Neural cell (in vitro differentiated cells): ENCODE data around the gene RPRD1B.

ENCODE experiments used
- EP300 ChIP-seq: fragments of 450-650 bp; conservative IDR thresholded peaks from 2 replicates; pipeline ENCODE4 v1.6.1; 2014; ENCODE audit warnings: antibody characterized with exemption, mild to moderate bottlenecking, moderate library complexity; ENCODE audit not compliant: poor library complexity, severe bottlenecking
- EZH2 ChIP-seq: fragments of 200-600, 300-800 bp; shearing (Covaris generic), sonication (generic); IDR thresholded peaks from 2 replicates; pipeline ENCODE4 v1.6.1; 2014; ENCODE audit warnings: antibody characterized with exemption, low read length, borderline replicate concordance, mild to moderate bottlenecking; ENCODE audit not compliant: insufficient read depth, poor library complexity, severe bottlenecking
- POLR2AphosphoS5 ChIP-seq: IDR thresholded peaks from 2 replicates; pipeline ENCODE4 v1.6.1; 2012
- RAD21 ChIP-seq: fragments of 450-650 bp; conservative IDR thresholded peaks from 2 replicates; pipeline ENCODE4 v1.6.1; 2014; ENCODE audit warnings: antibody characterized with exemption, mild to moderate bottlenecking, moderate library complexity
- SMC3 ChIP-seq: fragments of 450-650 bp; conservative IDR thresholded peaks from 2 replicates; pipeline ENCODE4 v1.6.1; 2014; ENCODE audit warnings: antibody characterized with exemption, mild to moderate bottlenecking, moderate library complexity; ENCODE audit not compliant: poor library complexity
- TAF1 ChIP-seq: IDR thresholded peaks from 2 replicates; pipeline ENCODE4 v1.6.1; 2012; ENCODE audit warnings: low read depth
- TF ChIP-seq, protein P1 (sequence below): fragments of 450-650 bp; IDR thresholded peaks from 2 replicates; pipeline ENCODE4 v1.5.1; 2014; ENCODE audit warnings: antibody characterized with exemption, mild to moderate bottlenecking, moderate library complexity; ENCODE audit not compliant: poor library complexity, severe bottlenecking
- TF ChIP-seq, protein P2 (sequence below): IDR thresholded peaks from 2 replicates; pipeline ENCODE4 v1.6.1; 2012; ENCODE audit warnings: borderline replicate concordance

DNA sequence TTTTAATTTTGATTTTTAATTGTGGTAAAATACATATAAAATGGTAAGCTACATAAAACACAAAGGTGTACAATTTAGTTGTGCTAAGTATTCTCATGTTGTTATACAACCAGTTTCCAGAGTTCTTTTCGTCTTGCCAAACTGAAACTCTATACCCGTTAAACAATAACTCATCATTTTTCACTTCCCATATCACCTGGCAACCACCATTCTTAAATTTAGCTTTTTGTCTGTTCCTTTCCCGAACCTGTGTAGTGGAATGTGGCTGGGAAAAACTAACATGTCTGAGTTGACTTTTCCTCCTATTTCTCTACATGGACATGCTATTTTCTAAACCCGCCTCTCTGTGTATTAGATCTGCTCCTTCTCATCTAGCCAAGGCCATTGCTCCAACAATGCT, 27.6 kb downstream of the RPRD1B start:
- TF ChIP-seq SMC3 (no peak), RAD21 (no peak), EZH2 (no peak), EP300 (no peak), TAF1 (no peak), POLR2AphosphoS5 (no peak)
- TF ChIP-seq, protein P1, sequence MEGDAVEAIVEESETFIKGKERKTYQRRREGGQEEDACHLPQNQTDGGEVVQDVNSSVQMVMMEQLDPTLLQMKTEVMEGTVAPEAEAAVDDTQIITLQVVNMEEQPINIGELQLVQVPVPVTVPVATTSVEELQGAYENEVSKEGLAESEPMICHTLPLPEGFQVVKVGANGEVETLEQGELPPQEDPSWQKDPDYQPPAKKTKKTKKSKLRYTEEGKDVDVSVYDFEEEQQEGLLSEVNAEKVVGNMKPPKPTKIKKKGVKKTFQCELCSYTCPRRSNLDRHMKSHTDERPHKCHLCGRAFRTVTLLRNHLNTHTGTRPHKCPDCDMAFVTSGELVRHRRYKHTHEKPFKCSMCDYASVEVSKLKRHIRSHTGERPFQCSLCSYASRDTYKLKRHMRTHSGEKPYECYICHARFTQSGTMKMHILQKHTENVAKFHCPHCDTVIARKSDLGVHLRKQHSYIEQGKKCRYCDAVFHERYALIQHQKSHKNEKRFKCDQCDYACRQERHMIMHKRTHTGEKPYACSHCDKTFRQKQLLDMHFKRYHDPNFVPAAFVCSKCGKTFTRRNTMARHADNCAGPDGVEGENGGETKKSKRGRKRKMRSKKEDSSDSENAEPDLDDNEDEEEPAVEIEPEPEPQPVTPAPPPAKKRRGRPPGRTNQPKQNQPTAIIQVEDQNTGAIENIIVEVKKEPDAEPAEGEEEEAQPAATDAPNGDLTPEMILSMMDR, result no peak
- TF ChIP-seq, protein P2, sequence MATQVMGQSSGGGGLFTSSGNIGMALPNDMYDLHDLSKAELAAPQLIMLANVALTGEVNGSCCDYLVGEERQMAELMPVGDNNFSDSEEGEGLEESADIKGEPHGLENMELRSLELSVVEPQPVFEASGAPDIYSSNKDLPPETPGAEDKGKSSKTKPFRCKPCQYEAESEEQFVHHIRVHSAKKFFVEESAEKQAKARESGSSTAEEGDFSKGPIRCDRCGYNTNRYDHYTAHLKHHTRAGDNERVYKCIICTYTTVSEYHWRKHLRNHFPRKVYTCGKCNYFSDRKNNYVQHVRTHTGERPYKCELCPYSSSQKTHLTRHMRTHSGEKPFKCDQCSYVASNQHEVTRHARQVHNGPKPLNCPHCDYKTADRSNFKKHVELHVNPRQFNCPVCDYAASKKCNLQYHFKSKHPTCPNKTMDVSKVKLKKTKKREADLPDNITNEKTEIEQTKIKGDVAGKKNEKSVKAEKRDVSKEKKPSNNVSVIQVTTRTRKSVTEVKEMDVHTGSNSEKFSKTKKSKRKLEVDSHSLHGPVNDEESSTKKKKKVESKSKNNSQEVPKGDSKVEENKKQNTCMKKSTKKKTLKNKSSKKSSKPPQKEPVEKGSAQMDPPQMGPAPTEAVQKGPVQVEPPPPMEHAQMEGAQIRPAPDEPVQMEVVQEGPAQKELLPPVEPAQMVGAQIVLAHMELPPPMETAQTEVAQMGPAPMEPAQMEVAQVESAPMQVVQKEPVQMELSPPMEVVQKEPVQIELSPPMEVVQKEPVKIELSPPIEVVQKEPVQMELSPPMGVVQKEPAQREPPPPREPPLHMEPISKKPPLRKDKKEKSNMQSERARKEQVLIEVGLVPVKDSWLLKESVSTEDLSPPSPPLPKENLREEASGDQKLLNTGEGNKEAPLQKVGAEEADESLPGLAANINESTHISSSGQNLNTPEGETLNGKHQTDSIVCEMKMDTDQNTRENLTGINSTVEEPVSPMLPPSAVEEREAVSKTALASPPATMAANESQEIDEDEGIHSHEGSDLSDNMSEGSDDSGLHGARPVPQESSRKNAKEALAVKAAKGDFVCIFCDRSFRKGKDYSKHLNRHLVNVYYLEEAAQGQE, result no peak
